GM12878 (cell line): Measurements from ENCODE around the gene S100A2.

Experiments
- BCL11A ChIP-seq: IDR thresholded peaks from 2 replicates; pipeline ENCODE4 v1.6.1; 2011; ENCODE audit warnings: low read depth, low read length
- FOS ChIP-seq: IDR thresholded peaks from 3 replicates; pipeline ENCODE4 v1.6.1; 2011; ENCODE audit warnings: borderline replicate concordance; ENCODE audit not compliant: insufficient read length; ENCODE audit errors: extremely low read depth
- RFX5 ChIP-seq: IDR thresholded peaks from 2 replicates; pipeline ENCODE4 v1.6.1; 2011; ENCODE audit warnings: low read depth, low read length, improper control_type of control experiment
- TF ChIP-seq, protein P1 (sequence below), 3 experiments: IDR thresholded peaks in 2 of 3; conservative IDR thresholded peaks in 1 of 3; 2 replicates each; pipeline ENCODE4 v1.5.1; 2011; ENCODE audit warnings: low read depth in 3 of 3, low read length in 3 of 3, mild to moderate bottlenecking in 3 of 3, control low read depth in 2 of 3, moderate library complexity in 2 of 3, inconsistent platforms in 1 of 3, mixed read lengths in 1 of 3; ENCODE audit not compliant: control insufficient read depth in 2 of 3, insufficient read depth in 1 of 3; ENCODE audit errors: extremely low read depth in 1 of 3
- TF ChIP-seq, protein P2 (sequence below): IDR thresholded peaks from 2 replicates; pipeline ENCODE4 v1.6.1; 2012; ENCODE audit warnings: mild to moderate bottlenecking, low read depth, low read length

DNA sequence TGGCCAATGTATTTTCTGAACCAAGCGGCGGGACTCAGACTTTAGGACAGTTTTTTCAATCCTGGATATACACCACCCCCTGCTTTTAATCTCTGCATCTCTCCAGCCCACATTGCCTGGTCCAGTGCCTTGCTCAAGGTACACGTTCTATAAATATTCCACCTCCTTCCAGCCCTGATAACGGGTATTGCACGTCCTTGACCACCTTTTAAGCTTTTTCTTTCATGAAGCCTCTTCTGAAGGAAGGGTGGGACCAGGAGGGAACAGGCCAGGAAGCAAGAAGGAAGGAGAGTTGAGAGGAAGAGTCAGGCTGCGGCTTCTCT is 43.9 kb upstream of the S100A2 start:
- TF ChIP-seq, protein P1, sequence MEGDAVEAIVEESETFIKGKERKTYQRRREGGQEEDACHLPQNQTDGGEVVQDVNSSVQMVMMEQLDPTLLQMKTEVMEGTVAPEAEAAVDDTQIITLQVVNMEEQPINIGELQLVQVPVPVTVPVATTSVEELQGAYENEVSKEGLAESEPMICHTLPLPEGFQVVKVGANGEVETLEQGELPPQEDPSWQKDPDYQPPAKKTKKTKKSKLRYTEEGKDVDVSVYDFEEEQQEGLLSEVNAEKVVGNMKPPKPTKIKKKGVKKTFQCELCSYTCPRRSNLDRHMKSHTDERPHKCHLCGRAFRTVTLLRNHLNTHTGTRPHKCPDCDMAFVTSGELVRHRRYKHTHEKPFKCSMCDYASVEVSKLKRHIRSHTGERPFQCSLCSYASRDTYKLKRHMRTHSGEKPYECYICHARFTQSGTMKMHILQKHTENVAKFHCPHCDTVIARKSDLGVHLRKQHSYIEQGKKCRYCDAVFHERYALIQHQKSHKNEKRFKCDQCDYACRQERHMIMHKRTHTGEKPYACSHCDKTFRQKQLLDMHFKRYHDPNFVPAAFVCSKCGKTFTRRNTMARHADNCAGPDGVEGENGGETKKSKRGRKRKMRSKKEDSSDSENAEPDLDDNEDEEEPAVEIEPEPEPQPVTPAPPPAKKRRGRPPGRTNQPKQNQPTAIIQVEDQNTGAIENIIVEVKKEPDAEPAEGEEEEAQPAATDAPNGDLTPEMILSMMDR (IDR thresholded peaks at IDR 0.05 in 2 of 3, conservative IDR thresholded peaks at IDR 0.05 in 1 of 3; ENCODE audit: control insufficient read depth in 2 of 3, extremely low read depth in 1 of 3, insufficient read depth in 1 of 3, low read depth in 3 of 3, low read length in 3 of 3) = no peak
- TF ChIP-seq BCL11A (no peak), FOS (no peak), RFX5 (no peak)
- TF ChIP-seq, protein P2, sequence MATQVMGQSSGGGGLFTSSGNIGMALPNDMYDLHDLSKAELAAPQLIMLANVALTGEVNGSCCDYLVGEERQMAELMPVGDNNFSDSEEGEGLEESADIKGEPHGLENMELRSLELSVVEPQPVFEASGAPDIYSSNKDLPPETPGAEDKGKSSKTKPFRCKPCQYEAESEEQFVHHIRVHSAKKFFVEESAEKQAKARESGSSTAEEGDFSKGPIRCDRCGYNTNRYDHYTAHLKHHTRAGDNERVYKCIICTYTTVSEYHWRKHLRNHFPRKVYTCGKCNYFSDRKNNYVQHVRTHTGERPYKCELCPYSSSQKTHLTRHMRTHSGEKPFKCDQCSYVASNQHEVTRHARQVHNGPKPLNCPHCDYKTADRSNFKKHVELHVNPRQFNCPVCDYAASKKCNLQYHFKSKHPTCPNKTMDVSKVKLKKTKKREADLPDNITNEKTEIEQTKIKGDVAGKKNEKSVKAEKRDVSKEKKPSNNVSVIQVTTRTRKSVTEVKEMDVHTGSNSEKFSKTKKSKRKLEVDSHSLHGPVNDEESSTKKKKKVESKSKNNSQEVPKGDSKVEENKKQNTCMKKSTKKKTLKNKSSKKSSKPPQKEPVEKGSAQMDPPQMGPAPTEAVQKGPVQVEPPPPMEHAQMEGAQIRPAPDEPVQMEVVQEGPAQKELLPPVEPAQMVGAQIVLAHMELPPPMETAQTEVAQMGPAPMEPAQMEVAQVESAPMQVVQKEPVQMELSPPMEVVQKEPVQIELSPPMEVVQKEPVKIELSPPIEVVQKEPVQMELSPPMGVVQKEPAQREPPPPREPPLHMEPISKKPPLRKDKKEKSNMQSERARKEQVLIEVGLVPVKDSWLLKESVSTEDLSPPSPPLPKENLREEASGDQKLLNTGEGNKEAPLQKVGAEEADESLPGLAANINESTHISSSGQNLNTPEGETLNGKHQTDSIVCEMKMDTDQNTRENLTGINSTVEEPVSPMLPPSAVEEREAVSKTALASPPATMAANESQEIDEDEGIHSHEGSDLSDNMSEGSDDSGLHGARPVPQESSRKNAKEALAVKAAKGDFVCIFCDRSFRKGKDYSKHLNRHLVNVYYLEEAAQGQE = no peak
